IPS-18a (cell line): ENCODE results near the gene ST6GAL2.

Experiments
- H3K27ac ChIP-seq: one replicate; pipeline ENCODE4 v1.5.1; 2013; ENCODE audit warnings: low read length
- H3K27me3 ChIP-seq: one replicate; pipeline ENCODE4 v1.6.1; 2013; ENCODE audit warnings: mild to moderate bottlenecking, low read length; ENCODE audit not compliant: control insufficient read depth, insufficient read depth
- H3K36me3 ChIP-seq: one replicate; pipeline ENCODE4 v1.6.1; 2013; ENCODE audit warnings: low read depth, low read length; ENCODE audit not compliant: control insufficient read depth
- H3K4me1 ChIP-seq: one replicate; pipeline ENCODE4 v1.6.1; 2013; ENCODE audit warnings: low read depth, low read length; ENCODE audit not compliant: control insufficient read depth
- H3K4me3 ChIP-seq: one replicate; pipeline ENCODE4 v1.5.1; 2013; ENCODE audit warnings: low read length
- H3K9ac ChIP-seq: one replicate; pipeline ENCODE4 v1.6.1; 2013; ENCODE audit warnings: mild to moderate bottlenecking, low read length, moderate library complexity
- H3K9me3 ChIP-seq: one replicate; pipeline ENCODE4 v1.6.1; 2013; ENCODE audit warnings: low read depth, low read length; ENCODE audit not compliant: control insufficient read depth

Gene ST6GAL2

GRCh38 chr2:106812841-106813240 is 73.1 kb downstream of the ST6GAL2 start:
- no peaks in the 10 kb centered on the region for H3K9me3 ChIP-seq
- no peaks in the 10 kb centered on the region for H3K27me3 ChIP-seq
- H3K4me1 ChIP-seq = no peaks in the 10 kb centered on the region
- no peak overlapping the region for H3K9ac ChIP-seq
- no peak overlapping the region for H3K4me3 ChIP-seq
- no peak overlapping the region for H3K27ac ChIP-seq
- no peaks in the 10 kb centered on the region for H3K36me3 ChIP-seq

- H3K4me3 ChIP-seq = no peak overlapping the region
- H3K36me3 ChIP-seq = no peaks in the 10 kb centered on the region
Measured at GRCh38 chr2:106812383-106812782, 73.6 kb downstream of the ST6GAL2 start.

GRCh38 chr2:106805716-106806115 is 80.3 kb downstream of the ST6GAL2 start:
- Histone ChIP-seq H3K9ac (no peak overlapping the region), H3K4me3 (no peak overlapping the region), H3K9me3 (no peaks in the 10 kb centered on the region), H3K27ac (no peak overlapping the region), H3K27me3 (no peaks in the 10 kb centered on the region), H3K36me3 (no peaks in the 10 kb centered on the region), H3K4me1 (peaks cover 11% of the 10 kb centered on the region)

More at GRCh38 chr2:106812383-106812782, 73.6 kb downstream of the ST6GAL2 start:
- H3K27me3 ChIP-seq = no peaks in the 10 kb centered on the region
- no peaks in the 10 kb centered on the region for H3K4me1 ChIP-seq
- no peaks in the 10 kb centered on the region for H3K9me3 ChIP-seq
- H3K27ac ChIP-seq = no peak overlapping the region
- H3K9ac ChIP-seq = no peak overlapping the region

GRCh38 chr2:106804161-106804560 is 81.8 kb downstream of the ST6GAL2 start:
- Histone ChIP-seq H3K9me3 (no peaks in the 10 kb centered on the region), H3K9ac (no peak overlapping the region), H3K27me3 (no peaks in the 10 kb centered on the region), H3K36me3 (no peaks in the 10 kb centered on the region), H3K4me3 (no peak overlapping the region), H3K4me1 (peaks cover 14% of the 10 kb centered on the region), H3K27ac (no peak overlapping the region)

- no peaks in the 10 kb centered on the region for H3K27me3 ChIP-seq
- H3K9ac ChIP-seq = no peak overlapping the region
- no peak overlapping the region for H3K4me3 ChIP-seq
- no peaks in the 10 kb centered on the region for H3K9me3 ChIP-seq
- peaks cover 14% of the 10 kb centered on the region for H3K4me1 ChIP-seq
- no peaks in the 10 kb centered on the region for H3K36me3 ChIP-seq
- no peak overlapping the region for H3K27ac ChIP-seq
Measured at GRCh38 chr2:106800976-106801655, 84.9 kb downstream of the ST6GAL2 start.

GRCh38 chr2:106800180-106800579 is 85.8 kb downstream of the ST6GAL2 start:
- Histone ChIP-seq H3K4me1 (peaks cover 14% of the 10 kb centered on the region), H3K27ac (no peak overlapping the region), H3K9ac (no peak overlapping the region), H3K4me3 (no peak overlapping the region), H3K36me3 (no peaks in the 10 kb centered on the region), H3K9me3 (no peaks in the 10 kb centered on the region), H3K27me3 (no peaks in the 10 kb centered on the region)

- Histone ChIP-seq H3K9ac (no peak overlapping the region), H3K4me3 (no peak overlapping the region), H3K9me3 (no peaks in the 10 kb centered on the region), H3K36me3 (no peaks in the 10 kb centered on the region), H3K4me1 (peaks cover 14% of the 10 kb centered on the region), H3K27ac (no peak overlapping the region), H3K27me3 (no peaks in the 10 kb centered on the region)
Measured at GRCh38 chr2:106798826-106799552, 87.0 kb downstream of the ST6GAL2 start.

- Histone ChIP-seq H3K4me3 (no peak overlapping the region), H3K27me3 (no peaks in the 10 kb centered on the region), H3K9me3 (peaks cover 1% of the 10 kb centered on the region), H3K36me3 (no peaks in the 10 kb centered on the region), H3K9ac (no peak overlapping the region), H3K4me1 (peaks cover 14% of the 10 kb centered on the region), H3K27ac (no peak overlapping the region)
Measured at GRCh38 chr2:106797494-106797893, 88.5 kb downstream of the ST6GAL2 start.

- Histone ChIP-seq H3K9me3 (peaks cover 4% of the 10 kb centered on the region), H3K4me3 (no peak overlapping the region), H3K9ac (no peak overlapping the region), H3K27ac (no peak overlapping the region), H3K36me3 (no peaks in the 10 kb centered on the region), H3K27me3 (no peaks in the 10 kb centered on the region), H3K4me1 (no peaks in the 10 kb centered on the region)
Measured at GRCh38 chr2:106792671-106793070, 93.3 kb downstream of the ST6GAL2 start.

GRCh38 chr2:106789185-106789584 is 96.8 kb downstream of the ST6GAL2 start:
- Histone ChIP-seq H3K27ac (no peak overlapping the region), H3K36me3 (no peaks in the 10 kb centered on the region), H3K9me3 (peaks cover 4% of the 10 kb centered on the region), H3K4me3 (no peak overlapping the region), H3K9ac (no peak overlapping the region), H3K4me1 (no peaks in the 10 kb centered on the region), H3K27me3 (no peaks in the 10 kb centered on the region)

- no peak overlapping the region for H3K27ac ChIP-seq
- no peaks in the 10 kb centered on the region for H3K27me3 ChIP-seq
- no peaks in the 10 kb centered on the region for H3K36me3 ChIP-seq
Measured at GRCh38 chr2:106782681-106783080, 103.3 kb downstream of the ST6GAL2 start.

GRCh38 chr2:106781196-106781595 is 104.8 kb downstream of the ST6GAL2 start:
- H3K9ac ChIP-seq = no peak overlapping the region
- H3K4me1 ChIP-seq = no peaks in the 10 kb centered on the region
- no peak overlapping the region for H3K27ac ChIP-seq
- H3K9me3 ChIP-seq = no peaks in the 10 kb centered on the region
- H3K27me3 ChIP-seq = no peaks in the 10 kb centered on the region
- no peaks in the 10 kb centered on the region for H3K36me3 ChIP-seq
- H3K4me3 ChIP-seq = no peak overlapping the region

More at GRCh38 chr2:106782681-106783080, 103.3 kb downstream of the ST6GAL2 start:
- Histone ChIP-seq H3K9me3 (no peaks in the 10 kb centered on the region), H3K4me3 (no peak overlapping the region), H3K4me1 (no peaks in the 10 kb centered on the region), H3K9ac (no peak overlapping the region)
